ENCODE results near the gene RND3.

DNA sequence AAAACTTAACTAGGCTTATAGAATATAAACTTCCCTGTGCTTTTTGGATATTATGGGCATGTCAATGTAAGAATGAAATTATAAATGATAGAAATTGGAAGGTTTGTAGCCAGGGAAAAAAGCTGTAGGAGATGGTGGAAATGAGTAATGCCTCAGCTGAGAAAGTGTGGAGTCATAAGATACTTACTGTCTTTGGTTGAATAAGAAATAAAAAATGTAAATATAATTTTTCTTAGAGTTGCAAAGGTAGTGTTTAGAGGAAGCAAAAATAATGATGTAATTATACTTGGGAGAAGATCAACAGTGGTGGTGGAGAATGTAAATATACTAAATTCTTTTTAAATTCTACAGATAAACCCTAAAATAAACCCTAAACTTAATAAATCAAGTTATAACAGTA lies 26.2 kb upstream of the RND3 start:
- TF ChIP-seq, protein P1, sequence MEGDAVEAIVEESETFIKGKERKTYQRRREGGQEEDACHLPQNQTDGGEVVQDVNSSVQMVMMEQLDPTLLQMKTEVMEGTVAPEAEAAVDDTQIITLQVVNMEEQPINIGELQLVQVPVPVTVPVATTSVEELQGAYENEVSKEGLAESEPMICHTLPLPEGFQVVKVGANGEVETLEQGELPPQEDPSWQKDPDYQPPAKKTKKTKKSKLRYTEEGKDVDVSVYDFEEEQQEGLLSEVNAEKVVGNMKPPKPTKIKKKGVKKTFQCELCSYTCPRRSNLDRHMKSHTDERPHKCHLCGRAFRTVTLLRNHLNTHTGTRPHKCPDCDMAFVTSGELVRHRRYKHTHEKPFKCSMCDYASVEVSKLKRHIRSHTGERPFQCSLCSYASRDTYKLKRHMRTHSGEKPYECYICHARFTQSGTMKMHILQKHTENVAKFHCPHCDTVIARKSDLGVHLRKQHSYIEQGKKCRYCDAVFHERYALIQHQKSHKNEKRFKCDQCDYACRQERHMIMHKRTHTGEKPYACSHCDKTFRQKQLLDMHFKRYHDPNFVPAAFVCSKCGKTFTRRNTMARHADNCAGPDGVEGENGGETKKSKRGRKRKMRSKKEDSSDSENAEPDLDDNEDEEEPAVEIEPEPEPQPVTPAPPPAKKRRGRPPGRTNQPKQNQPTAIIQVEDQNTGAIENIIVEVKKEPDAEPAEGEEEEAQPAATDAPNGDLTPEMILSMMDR (IDR thresholded peaks at IDR 0.05; ENCODE audit: borderline replicate concordance, extremely low read depth, low read length, poor library complexity, severe bottlenecking), result no peak
- no peak for TF ChIP-seq EZH2 (IDR thresholded peaks at IDR 0.05; ENCODE audit: borderline replicate concordance, low read depth, low read length, severe bottlenecking)

Measured in DND-41 (cell line).